Mucosa of descending colon (tissue), 3 donors: ENCODE measurements around the gene APCDD1L. TPM values are rescaled to one million over a fixed set of nuclear protein-coding genes. Genes with fewer than 3 reads are reported as not detected.
"Not testable (repeated sequence)": the region's sequence is repeated elsewhere in the genome, so short reads cannot be mapped to it uniquely, and the experiment has no call there.

Experiments
- ATAC-seq: fragments of 200-7000 bp; cut with Tn5 transposase; one replicate; pipeline ENCODE4 v1.9.1; 2020; ENCODE audit warnings: mild to moderate bottlenecking, moderate library complexity
- DNase-seq, 3 donors: peaks; one replicate each; pipeline ENCODE4 v3.0.0-alpha.2; 2020
- H3K36me3 ChIP-seq: fragments of 200-600 bp; one replicate; pipeline ENCODE4 v1.8.0; 2021; ENCODE audit warnings: low read depth, mild to moderate bottlenecking
- H3K4me1 ChIP-seq: fragments of 200-600 bp; one replicate; pipeline ENCODE4 v1.8.0; 2021; ENCODE audit warnings: low read depth, mild to moderate bottlenecking
- H3K4me3 ChIP-seq: fragments of 200-600 bp; one replicate; pipeline ENCODE4 v1.8.0; 2021; ENCODE audit warnings: mild to moderate bottlenecking
- H3K9me3 ChIP-seq: fragments of 200-600 bp; one replicate; pipeline ENCODE4 v1.8.0; 2021; ENCODE audit warnings: mild to moderate bottlenecking
- CTCF ChIP-seq: fragments of 200-600 bp; IDR thresholded peaks from one replicate; pipeline ENCODE4 v1.8.0; 2022; ENCODE audit warnings: antibody characterized with exemption, mild to moderate bottlenecking
- intact Hi-C, 2 donors: fragments of 100-400 bp; cut with DNase I in 1 of 2; cut with micrococcal nuclease in 1 of 2; formaldehyde crosslinking; loops; one replicate each; pipeline versions ENCODE4 v1.11.0 to v1.11.1; 2022; cut with DNase I, micrococcal nuclease
- total RNA-seq, 3 donors: library from RNA; stranded (reverse); fragmentation: NEBNext Ultra II Directional in 2 of 3; extraction: Animal tissue kit (Norgen Biotek cat#: 25700) in 2 of 3; gene quantifications; one replicate each; pipeline versions ENCODE4 v1.2.1 to v1.2.4, GENCODE V29; 2021 to 2023
- donor health status: DM: no; HTN: no; CAD: no; lungs with moderate emphysema.
- donor health status: DM: no; HTN: no; CAD: no.
- donor health status: DM: no; HTN: yes; CAD: no.

APCDD1L gene
- total RNA-seq, 3 donors from 2014 or later = 0.23 to 0.57 (median 0.29) TPM

GRCh38 chr20:58429303-58429702, 85.9 kb downstream of the APCDD1L start:
- peaks cover 25% of the 10 kb centered on the region for H3K4me1 ChIP-seq
- no peak overlapping the region for H3K4me3 ChIP-seq
- no peak for DNase-seq
- no peaks in the 10 kb centered on the region for H3K36me3 ChIP-seq
- no peak for ATAC-seq
- H3K9me3 ChIP-seq = no peaks in the 10 kb centered on the region
- no peak for TF ChIP-seq CTCF
- intact Hi-C loops = no loop called here

- ATAC-seq = no peak
- DNase-seq = no peak
Observed at GRCh38 chr20:58428364-58428763, 86.8 kb downstream of the APCDD1L start.

GRCh38 chr20:58427571-58427970, 87.6 kb downstream of the APCDD1L start:
- DNase-seq, H3K36me3 ChIP-seq, H3K4me1 ChIP-seq, H3K9me3 ChIP-seq, ATAC-seq, intact Hi-C loops, H3K4me3 ChIP-seq: not testable (repeated sequence)

More at GRCh38 chr20:58428364-58428763, 86.8 kb downstream of the APCDD1L start:
- no peak overlapping the region for H3K4me3 ChIP-seq
- H3K9me3 ChIP-seq = no peaks in the 10 kb centered on the region
- TF ChIP-seq CTCF = no peak
- intact Hi-C loops = no loop called here
- no peaks in the 10 kb centered on the region for H3K36me3 ChIP-seq
- peaks cover 15% of the 10 kb centered on the region for H3K4me1 ChIP-seq

GRCh38 chr20:58424218-58424969, 90.8 kb downstream of the APCDD1L start:
- Histone ChIP-seq H3K4me3 (no peak overlapping the region), H3K9me3 (no peaks in the 10 kb centered on the region), H3K36me3 (no peaks in the 10 kb centered on the region), H3K4me1 (no peaks in the 10 kb centered on the region)
- TF ChIP-seq CTCF = no peak
- DNase-seq (no peak), ATAC-seq (no peak)
- intact Hi-C loops = no loop called here

GRCh38 chr20:58421497-58421850, 93.7 kb downstream of the APCDD1L start:
- TF ChIP-seq CTCF = no peak
- no peaks in the 10 kb centered on the region for H3K36me3 ChIP-seq
- DNase-seq (no peak), ATAC-seq (no peak)
- H3K4me1 ChIP-seq = no peaks in the 10 kb centered on the region
- H3K9me3 ChIP-seq = no peaks in the 10 kb centered on the region
- intact Hi-C loops = no loop called here
- H3K4me3 ChIP-seq = no peak overlapping the region

- DNase-seq (no peak), ATAC-seq (no peak)
- no peaks in the 10 kb centered on the region for H3K9me3 ChIP-seq
- intact Hi-C loops = no loop called here
- H3K4me3 ChIP-seq = no peak overlapping the region
- H3K4me1 ChIP-seq = no peaks in the 10 kb centered on the region
- no peak for TF ChIP-seq CTCF
- H3K36me3 ChIP-seq = no peaks in the 10 kb centered on the region
Observed at GRCh38 chr20:58420798-58421496, 94.3 kb downstream of the APCDD1L start.
